ENCODE data around the gene ATP6V0B.

Gene ATP6V0B

GRCh38 chr1:43970502-43970901, 4.3 kb upstream of the ATP6V0B start:
- DNase-seq, result no peak

GRCh38 chr1:43970911-43971310, 3.8 kb upstream of the ATP6V0B start:
- no peak for DNase-seq

GRCh38 chr1:43971336-43971980, 3.3 kb upstream of the ATP6V0B start:
- no peak for DNase-seq

GRCh38 chr1:43973981-43974442, 748 bp upstream of the ATP6V0B start:
- no peak for DNase-seq

GRCh38 chr1:43975249-43975961, 645 bp downstream of the ATP6V0B start:
- DNase-seq, result no peak

- no peak for DNase-seq
Observed at GRCh38 chr1:43976045-43976444, 1.3 kb downstream of the ATP6V0B start.

GRCh38 chr1:43976890-43977289, 2.1 kb downstream of the ATP6V0B start:
- no peak for DNase-seq

- no peak for DNase-seq
Observed at GRCh38 chr1:43977376-43978263, 2.9 kb downstream of the ATP6V0B start.

GRCh38 chr1:43978264-43978550, 3.4 kb downstream of the ATP6V0B start:
- DNase-seq, result no peak

- no peak for DNase-seq
Observed at GRCh38 chr1:43978551-43979260, 3.9 kb downstream of the ATP6V0B start, which contains the start of gene B4GALT2. B4GALT2 (plus strand) TSS chr1:43979210; CDS start chr1:43981161, 1,951 bp downstream.

GRCh38 chr1:43979261-43979527, 4.4 kb downstream of the ATP6V0B start:
- no peak for DNase-seq

GRCh38 chr1:43979528-43980254, 4.9 kb downstream of the ATP6V0B start:
- DNase-seq, result no peak

- no peak for DNase-seq
Observed at GRCh38 chr1:43980255-43981134, 5.7 kb downstream of the ATP6V0B start.

GRCh38 chr1:43981135-43981491, 6.4 kb downstream of the ATP6V0B start:
- no peak for DNase-seq

GRCh38 chr1:43981636-43982035, 6.9 kb downstream of the ATP6V0B start:
- no peak for DNase-seq

GRCh38 chr1:43982241-43982640, 7.5 kb downstream of the ATP6V0B start:
- no peak for DNase-seq

GRCh38 chr1:43982808-43983207, 8.0 kb downstream of the ATP6V0B start:
- DNase-seq, result no peak

GRCh38 chr1:43983253-43983899, 8.6 kb downstream of the ATP6V0B start:
- DNase-seq, result no peak

- DNase-seq, result no peak
Observed at GRCh38 chr1:43984855-43985254, 10.1 kb downstream of the ATP6V0B start.

- no peak for DNase-seq
Observed at GRCh38 chr1:43985984-43986595, 11.3 kb downstream of the ATP6V0B start.

GRCh38 chr1:43986712-43987111, 12.0 kb downstream of the ATP6V0B start:
- DNase-seq, result no peak
